Measurements from ENCODE around the gene CORO6. TPM values are rescaled to one million over a fixed set of nuclear protein-coding genes. Genes with fewer than 3 reads are reported as not detected.
A peak's percentile ranks its signal among the peaks of the same experiment; 100 is the strongest.

CORO6 gene
- total and polyA plus RNA-seq, 10 of the 15 experiments (the other 5 are each of a cell fraction or from before 2014, with no cell fraction given) = 0.26 to 5.0 (median 1.7) TPM; not detected in 1

GRCh38 chr17:29567554-29568330 lies 55.0 kb downstream of the CORO6 start (continued):
- TF ChIP-seq EGR1 (IDR thresholded peaks at IDR 0.05; ENCODE audit: borderline replicate concordance in 1 of 2, low read depth in 2 of 2, low read length in 2 of 2) = 0 out of 3 replicates have a peak, but pooled peaks of 1 of the 2 experiments have one; percentile 35

GRCh38 chr17:29567304-29567553 lies 55.5 kb downstream of the CORO6 start:
- no TSS peak for BruUV-seq (replicated peaks)
- peaks cover 1 to 2% of the 10 kb centered on the region in 2 experiments; a peak in 3 of 4 replicates for H3K36me3 ChIP-seq (ENCODE audit: control insufficient read depth in 2 of 2, insufficient read depth in 2 of 2, low read length in 1 of 2)
- no peak for DNase-seq (ENCODE audit: low read depth, low spot score)
- no peaks in the 10 kb centered on the region for H3K9me3 ChIP-seq (replicated peaks; ENCODE audit: control insufficient read depth, insufficient read depth, low read length)
- H3K9ac ChIP-seq (ENCODE audit: control insufficient read depth, insufficient read depth, low read length) = peak overlapping the region; percentile 76; the same call in 1 of the 2 replicates
- peak overlapping the region; percentile 96 for H3K4me3 ChIP-seq
- no peaks in the 10 kb centered on the region for H3K27me3 ChIP-seq (replicated peaks in 1 of 2; ENCODE audit: control insufficient read depth in 2 of 2, insufficient read depth in 2 of 2, low read length in 1 of 2)
- FAIRE-seq = no peak
- peak overlapping the region; percentile 97 for H3K4me2 ChIP-seq (ENCODE audit: control insufficient read depth, insufficient read depth)
- peak overlapping the region; percentile 97 for H2AFZ ChIP-seq (ENCODE audit: control insufficient read depth, low read depth, low read length)
- in situ Hi-C loops (cut with MboI) = no loop called here
- POLR2A ChIA-PET = interaction anchor here (1.1 to 1.4 kb wide), 2 partner anchors 51 to 155 kb away, joined by 3 to 6 read pairs; no protein-coding TSS in a partner anchor
- WGBS (ENCODE audit: insufficient coverage, insufficient replicate concordance, low lambda C conversion rate, missing lambda C conversion rate) = under 1% methylated on average over 19 of the region's 27 CpGs
- intact Hi-C loops (cut with micrococcal nuclease; ENCODE audit: unreplicated experiment) = no loop called here
- no peak for TF ChIP-seq PKNOX1 (IDR thresholded peaks at IDR 0.05)
- no peak for TF ChIP-seq SIX5 (IDR thresholded peaks at IDR 0.05; ENCODE audit: low read depth, low read length, severe bottlenecking)
- no peak for TF ChIP-seq ZNF384 (IDR thresholded peaks at IDR 0.05; ENCODE audit: borderline replicate concordance, low read depth, low read length)
- TF ChIP-seq EZH2 (IDR thresholded peaks at IDR 0.05; ENCODE audit: borderline replicate concordance, control insufficient read depth, low read depth, low read length) = no peak
- no peak for TF ChIP-seq BMI1 (IDR thresholded peaks at IDR 0.05; ENCODE audit: borderline replicate concordance)
- H3K27ac ChIP-seq (ENCODE audit: control insufficient read depth, insufficient read depth) = peak overlapping the region; percentile 81; the same call in 1 of the 2 replicates
- H3K79me2 ChIP-seq (ENCODE audit: control insufficient read depth, insufficient read depth, low read length) = peaks cover 7% of the 10 kb centered on the region; the same call in 1 of the 2 replicates
- no peaks in the 10 kb centered on the region for H4K20me1 ChIP-seq (ENCODE audit: control insufficient read depth, insufficient read depth)
- SMC1A ChIA-PET (ENCODE audit: uncharacterized antibody, unreplicated experiment) = interaction anchor here (0.6 kb wide), 1 partner anchor 14 kb away, joined by 3 read pairs; no protein-coding TSS in a partner anchor
- RAD21 ChIA-PET (ENCODE audit: unreplicated experiment) = interaction anchor here (1.6 to 3.9 kb wide), 3 partner anchors 14 to 198 kb away, joined by 6 to 20 read pairs (median 9); no protein-coding TSS in a partner anchor
- H3K4me1 ChIP-seq (ENCODE audit: control insufficient read depth, insufficient read depth, low read length) = peaks cover 4% of the 10 kb centered on the region; the same call in 1 of the 2 replicates
- CTCF ChIA-PET = interaction anchor here (1.2 to 3.5 kb wide), 5 partner anchors 10 to 197 kb away, joined by 3 to 21 read pairs (median 8); no protein-coding TSS in a partner anchor
- peak; percentile 11 for ATAC-seq
